T-cell (primary cell): ENCODE measurements around the gene MPPE1. TPM values are rescaled to one million over a fixed set of nuclear protein-coding genes. Genes with fewer than 3 reads are reported as not detected.

Experiments used
- ATAC-seq, 4 experiments: fragments of 200-7000 bp in 3 of 4; fragments of 150-1000 bp in 1 of 4; cut with Tn5 transposase; replicated peaks in 1 of 4; 1 replicate in 3 of 4; 2 replicates in 1 of 4; pipeline ENCODE4 v1.10.0; 2021; ENCODE audit warnings: moderate library complexity in 3 of 4, mild to moderate bottlenecking in 2 of 4, moderate number of reproducible peaks in 1 of 4
- CTCF ChIA-PET, 2 donors: fragments of 300-600 bp; sonication (Branson Sonifier 250); formaldehyde crosslinking; loops; one replicate each; lab custom pipeline; 2022; ENCODE audit warnings: antibody characterized with exemption in 2 of 2; lab: Charles Lee
- POLR2A ChIA-PET, 2 donors: fragments of 300-600 bp; sonication (Branson Sonifier 250); formaldehyde crosslinking; loops; one replicate each; lab custom pipeline; 2022; ENCODE audit warnings: antibody characterized with exemption in 2 of 2; lab: Charles Lee
- DNase-seq, 35 experiments: peaks; one replicate each; pipeline versions ENCODE4 v3.0.0 to v3.0.0-alpha.2; 2013 to 2023
- H3K27ac ChIP-seq: one replicate; pipeline ENCODE4 v1.5.1; 2013; ENCODE audit warnings: low read length
- H3K27me3 ChIP-seq, 2 experiments: replicated peaks in 1 of 2; 1 replicate in 1 of 2; 2 replicates in 1 of 2; pipeline versions ENCODE4 v1.6.1 to v1.7.0; 2013; ENCODE audit warnings: low read length in 1 of 2, mixed read lengths in 1 of 2; ENCODE audit not compliant: control insufficient read depth in 2 of 2, insufficient read depth in 2 of 2; ENCODE audit errors: extremely low read depth in 1 of 2
- H3K36me3 ChIP-seq, 2 donors: 1 replicate in 1 of 2; 2 replicates in 1 of 2; pipeline versions ENCODE4 v1.6.1 to v1.7.0; 2013; ENCODE audit warnings: low read length in 1 of 2; ENCODE audit not compliant: control insufficient read depth in 2 of 2, insufficient read depth in 1 of 2; ENCODE audit errors: extremely low read depth in 1 of 2
- H3K4me1 ChIP-seq, 2 experiments: 1 replicate in 1 of 2; 2 replicates in 1 of 2; pipeline versions ENCODE4 v1.6.1 to v1.7.0; 2013; ENCODE audit warnings: low read length in 2 of 2, mixed read lengths in 1 of 2; ENCODE audit not compliant: insufficient read depth in 2 of 2, control insufficient read depth in 1 of 2; ENCODE audit errors: extremely low read depth in 1 of 2
- H3K4me3 ChIP-seq, 2 donors: 1 replicate in 1 of 2; 2 replicates in 1 of 2; pipeline versions ENCODE4 v1.5.1 to v1.7.0; 2013; ENCODE audit warnings: mild to moderate bottlenecking in 2 of 2, low read length in 1 of 2, moderate library complexity in 1 of 2; ENCODE audit not compliant: control insufficient read depth in 1 of 2; ENCODE audit errors: extremely low read depth in 1 of 2
- H3K9me3 ChIP-seq: 2 replicates; pipeline ENCODE4 v1.7.0; 2013
- H3K27ac Mint-ChIP-seq, 2 donors: one replicate each; pipeline ENCODE4 v1.8.0; 2020 to 2021; ENCODE audit warnings: mild to moderate bottlenecking in 2 of 2, mixed read lengths in 2 of 2
- H3K27me3 Mint-ChIP-seq, 2 donors: one replicate each; pipeline ENCODE4 v1.8.0; 2021 to 2022; ENCODE audit warnings: mixed read lengths in 2 of 2
- H3K36me3 Mint-ChIP-seq: one replicate; pipeline ENCODE4 v1.8.0; 2021; ENCODE audit warnings: mixed read lengths
- H3K4me1 Mint-ChIP-seq, 3 donors: one replicate each; pipeline ENCODE4 v1.8.0; 2020 to 2022; ENCODE audit warnings: mixed read lengths in 3 of 3, mild to moderate bottlenecking in 1 of 3
- H3K4me3 Mint-ChIP-seq, 3 donors: one replicate each; pipeline ENCODE4 v1.8.0; 2020 to 2022; ENCODE audit warnings: mild to moderate bottlenecking in 3 of 3, mixed read lengths in 3 of 3, moderate library complexity in 3 of 3
- H3K9me3 Mint-ChIP-seq, 3 donors: one replicate each; pipeline ENCODE4 v1.8.0; 2020 to 2022; ENCODE audit warnings: mixed read lengths in 3 of 3
- WGBS: methylation state at CpG from one replicate; pipeline ENCODE4 v1.1.5; 2013; ENCODE audit warnings: missing lambda C conversion rate; ENCODE audit not compliant: insufficient coverage; 5-methylcytosine and 5-hydroxymethylcytosine counted together
- total RNA-seq, 35 experiments: library from RNA in 6 of 35; stranded (reverse) in 6 of 35; fragments of 120-200 nt in 1 of 35; gene quantifications; one replicate each; pipeline versions ENCODE4 v1.2.1 to v1.2.4 and lab custom pipeline; 2013 to 2026

Gene MPPE1
- total RNA-seq, 5 donors from 2014 or later (not counting 1 experiment from before 2014, with no cell fraction given) = 56.0 to 90.4 (median 77.2) TPM

- WGBS = 96% methylated on average over 3 of the region's 9 CpGs
- no peak overlapping the region for H3K4me3 Mint-ChIP-seq
These were observed 43.3 kb upstream of the MPPE1 start for GRCh38 chr18:11951390-11951851.

GRCh38 chr18:11950824-11951223, 42.7 kb upstream of the MPPE1 start:
- no peak overlapping the region for H3K27ac ChIP-seq
- no peak overlapping the region for H3K27ac Mint-ChIP-seq
- H3K27me3 Mint-ChIP-seq = no peaks in the 10 kb centered on the region
- peaks cover 10 to 11% (median 11%) of the 10 kb centered on the region in 3 donors for H3K4me1 Mint-ChIP-seq
- no peaks in the 10 kb centered on the region for H3K36me3 ChIP-seq
- CTCF ChIA-PET = interaction anchor here (0.6 to 1.8 kb wide), 3 partner anchors 13 to 236 kb away, joined by 4 to 7 read pairs (median 6); no protein-coding TSS in a partner anchor
- POLR2A ChIA-PET = no interaction called here
- 56% methylated on average over 3 of the region's 5 CpGs for WGBS
- no peak overlapping the region for H3K4me3 ChIP-seq
- DNase-seq (no peak), ATAC-seq (no peak)
- H3K9me3 ChIP-seq = no peaks in the 10 kb centered on the region
- H3K9me3 Mint-ChIP-seq = no peaks in the 10 kb centered on the region
- no peaks in the 10 kb centered on the region for H3K27me3 ChIP-seq
- no peaks in the 10 kb centered on the region for H3K36me3 Mint-ChIP-seq
- H3K4me1 ChIP-seq = peaks cover 0 to 14% of the 10 kb centered on the region in 2 experiments
- H3K4me3 Mint-ChIP-seq = no peak overlapping the region

More at GRCh38 chr18:11951390-11951851, 43.3 kb upstream of the MPPE1 start:
- ChIA-PET CTCF (interaction anchor here in 1 of 2 donors (0.6 to 1.8 kb wide), 2 partner anchors 13 to 236 kb away, joined by 4 to 6 read pairs; no protein-coding TSS in a partner anchor), POLR2A (no interaction called here)
- Mint-ChIP-seq H3K4me1 (peaks cover 10 to 11% (median 11%) of the 10 kb centered on the region in 3 donors), H3K9me3 (peaks cover 0 to under 1% (median 0%) of the 10 kb centered on the region in 3 donors), H3K27me3 (no peaks in the 10 kb centered on the region), H3K36me3 (no peaks in the 10 kb centered on the region), H3K27ac (no peak overlapping the region)
- Histone ChIP-seq H3K27me3 (no peaks in the 10 kb centered on the region), H3K9me3 (no peaks in the 10 kb centered on the region), H3K36me3 (no peaks in the 10 kb centered on the region), H3K4me3 (no peak overlapping the region), H3K27ac (no peak overlapping the region), H3K4me1 (peaks cover 0 to 14% of the 10 kb centered on the region in 2 experiments)
- no peak for DNase-seq
- ATAC-seq = no peak

GRCh38 chr18:11948852-11949523, 40.9 kb upstream of the MPPE1 start:
- Histone ChIP-seq H3K27ac (no peak overlapping the region), H3K36me3 (no peaks in the 10 kb centered on the region), H3K9me3 (no peaks in the 10 kb centered on the region), H3K4me3 (no peak overlapping the region), H3K4me1 (peaks cover 0 to 14% of the 10 kb centered on the region in 2 experiments), H3K27me3 (no peaks in the 10 kb centered on the region)
- WGBS = 100% methylated on average over 2 of the region's 6 CpGs
- Mint-ChIP-seq H3K4me1 (peaks cover 10 to 11% (median 11%) of the 10 kb centered on the region in 3 donors), H3K27ac (no peak overlapping the region), H3K4me3 (peak overlapping the region in 2 of 3 donors; percentile 18 to 85), H3K27me3 (no peaks in the 10 kb centered on the region), H3K36me3 (no peaks in the 10 kb centered on the region), H3K9me3 (no peaks in the 10 kb centered on the region)
- CTCF ChIA-PET = interaction anchor here (1.1 to 1.5 kb wide), 3 partner anchors 9 to 46 kb away, joined by 4 to 7 read pairs (median 7); no protein-coding TSS in a partner anchor
- DNase-seq (no peak), ATAC-seq (no peak)
- POLR2A ChIA-PET = no interaction called here

GRCh38 chr18:11947214-11948191, 39.4 kb upstream of the MPPE1 start:
- Mint-ChIP-seq H3K27ac (peak overlapping the region; percentile 79 to 82), H3K36me3 (no peaks in the 10 kb centered on the region), H3K27me3 (no peaks in the 10 kb centered on the region), H3K4me1 (peaks cover 11 to 12% (median 11%) of the 10 kb centered on the region in 3 donors), H3K4me3 (peak overlapping the region; percentile 76 to 85 (median 84)), H3K9me3 (no peaks in the 10 kb centered on the region)
- H3K4me3 ChIP-seq = peak overlapping the region; percentile 58 to 70
- H3K27me3 ChIP-seq = peaks cover 0 to 4% of the 10 kb centered on the region in 2 experiments
- no peaks in the 10 kb centered on the region for H3K36me3 ChIP-seq
- DNase-seq (peak; percentile 20 to 75 (median 44)), ATAC-seq (peak; percentile 87 to 91 (median 88))
- peaks cover 0 to 14% of the 10 kb centered on the region in 2 experiments for H3K4me1 ChIP-seq
- ChIA-PET CTCF (interaction anchor here (1.1 to 1.9 kb wide), 5 partner anchors 9 to 91 kb away, joined by 3 to 9 read pairs (median 4); partner anchors contain the start of gene IMPA2 (in 1 of the 2)), POLR2A (interaction anchor here in 1 of 2 donors (0.6 to 0.7 kb wide), 2 partner anchors 10 to 1267 kb away, joined by 4 to 6 read pairs; no protein-coding TSS in a partner anchor)
- H3K9me3 ChIP-seq = no peaks in the 10 kb centered on the region
- WGBS = 25% methylated on average over 43 of the region's 55 CpGs
- peak overlapping the region; percentile 39 for H3K27ac ChIP-seq

- Histone ChIP-seq H3K27me3 (peaks cover 0 to 4% of the 10 kb centered on the region in 2 experiments), H3K27ac (peak overlapping the region; percentile 39), H3K4me1 (peaks cover 0 to 14% of the 10 kb centered on the region in 2 experiments), H3K9me3 (no peaks in the 10 kb centered on the region), H3K36me3 (no peaks in the 10 kb centered on the region), H3K4me3 (peak overlapping the region in 1 of 2 donors; percentile 58)
- Mint-ChIP-seq H3K36me3 (no peaks in the 10 kb centered on the region), H3K27ac (peak overlapping the region in 1 of 2 donors; percentile 15), H3K4me3 (peak overlapping the region; percentile 76 to 85 (median 84)), H3K9me3 (no peaks in the 10 kb centered on the region), H3K27me3 (no peaks in the 10 kb centered on the region), H3K4me1 (peaks cover 11 to 12% (median 11%) of the 10 kb centered on the region in 3 donors)
- CTCF ChIA-PET = interaction anchor here (0.5 to 1.9 kb wide), 6 partner anchors 8 to 92 kb away, joined by 3 to 9 read pairs (median 4); partner anchors contain the start of gene IMPA2 (in 1 of the 2)
- WGBS = 100% methylated on average over 1 of the region's 3 CpGs
- ATAC-seq (peak in 1 of 4 experiments; percentile 29), DNase-seq (no peak)
- POLR2A ChIA-PET = no interaction called here
These were observed 38.6 kb upstream of the MPPE1 start for GRCh38 chr18:11946756-11947155.
